NCI-H1105 (cell line): ENCODE results near the gene PRKD2.
A peak's percentile ranks its signal among the peaks of the same experiment; 100 is the strongest.
"Not testable (repeated sequence)": the region's sequence is repeated elsewhere in the genome, so short reads cannot be mapped to it uniquely, and the experiment has no call there.

ENCODE experiments used
- DNase-seq: peaks from one replicate; lab custom pipeline; 2025; lab: John Stamatoyannopoulos, UW

The PRKD2 gene

DNA sequence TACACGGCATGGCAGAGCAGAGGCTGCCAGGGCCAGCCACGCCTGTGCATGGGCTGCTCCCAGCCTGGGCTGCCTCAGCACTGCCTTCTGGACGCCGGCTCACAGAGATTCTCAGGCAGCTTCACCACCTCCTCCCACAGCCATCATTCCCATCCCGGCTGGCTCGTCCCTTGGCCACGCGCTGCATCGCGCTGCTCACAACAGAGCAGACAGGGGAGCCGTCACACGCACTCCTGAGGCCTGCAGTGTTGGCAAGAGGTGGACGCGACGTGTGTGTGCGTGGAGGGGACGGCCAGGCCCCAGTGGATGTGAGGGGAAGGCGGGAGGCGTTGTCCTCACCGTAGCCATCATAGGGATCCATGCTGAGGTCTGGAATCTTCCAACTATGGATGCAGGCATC lies 7.6 kb upstream of the PRKD2 start:
- no peak for DNase-seq

DNA sequence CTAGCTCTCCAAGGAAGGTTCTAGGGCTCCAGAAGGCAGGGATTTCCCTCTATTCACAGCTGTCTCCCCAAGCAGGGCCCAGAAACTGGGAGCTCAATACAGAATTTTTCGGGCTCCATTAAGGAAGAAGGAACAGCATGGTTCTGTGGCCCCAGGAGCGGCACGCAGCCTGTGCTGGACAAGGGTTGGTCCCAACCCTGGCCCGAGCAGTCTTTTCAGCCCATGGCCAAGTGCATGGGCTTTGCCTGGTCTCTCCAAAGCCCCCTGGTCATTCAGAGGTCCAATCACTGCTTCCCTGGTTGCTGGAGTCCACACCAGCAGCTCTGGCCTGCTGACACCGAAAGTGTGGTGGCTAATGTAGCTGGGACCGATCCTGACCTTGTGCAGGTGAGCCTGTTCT lies 6.6 kb upstream of the PRKD2 start:
- no peak for DNase-seq

DNA sequence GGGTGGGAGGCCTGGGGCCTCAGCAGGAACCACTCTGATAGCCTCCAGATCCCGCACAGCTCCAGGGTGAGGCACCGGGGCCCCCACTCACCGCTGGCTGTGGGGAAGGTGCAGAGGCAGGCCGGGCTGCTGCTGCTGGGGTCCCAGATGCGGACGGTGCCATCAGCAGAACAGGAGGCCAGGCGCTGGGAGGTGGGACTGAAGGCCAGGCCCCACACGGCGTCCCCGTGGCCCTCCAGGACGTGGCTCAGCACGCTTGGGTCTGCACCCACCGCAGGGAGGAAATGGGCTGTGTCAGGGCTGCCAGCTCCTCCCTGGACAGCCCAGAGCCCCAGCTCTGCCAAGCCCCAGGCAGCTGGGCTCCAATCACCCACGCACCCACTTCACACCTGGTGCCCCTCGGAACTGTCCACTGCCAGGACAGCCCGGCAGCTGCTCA lies 6.1 kb upstream of the PRKD2 start:
- DNase-seq = no peak

DNA sequence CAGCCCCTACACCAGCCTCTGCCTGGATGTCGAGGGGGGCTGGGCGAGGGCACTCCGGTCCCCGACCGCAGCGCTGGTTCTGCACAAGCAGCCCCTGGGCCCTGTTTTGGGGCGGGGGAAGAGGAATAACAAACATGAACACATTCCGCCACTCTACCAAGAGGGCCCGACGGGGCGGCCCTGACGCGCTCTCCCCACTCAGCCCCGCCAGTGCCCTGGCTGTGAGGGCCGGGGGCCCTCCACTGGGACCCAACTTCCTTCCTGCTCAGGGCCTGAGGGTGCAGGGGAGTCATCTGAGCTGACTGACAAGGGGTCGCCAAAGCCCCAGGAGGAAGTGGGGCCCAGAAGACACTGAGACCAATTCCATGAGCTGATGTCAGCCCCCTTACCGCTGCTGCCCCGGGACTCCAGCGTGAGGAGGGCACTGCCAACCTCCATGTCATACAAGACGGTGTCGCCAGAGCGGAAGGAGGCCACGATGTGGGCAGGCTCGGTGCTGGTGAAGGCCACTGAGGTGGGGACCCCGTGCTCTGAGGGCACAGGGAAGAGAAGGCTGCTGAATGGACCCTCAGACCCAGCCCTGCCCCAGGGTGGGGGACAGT lies 5.6 kb upstream of the PRKD2 start:
- DNase-seq = no peak

DNA sequence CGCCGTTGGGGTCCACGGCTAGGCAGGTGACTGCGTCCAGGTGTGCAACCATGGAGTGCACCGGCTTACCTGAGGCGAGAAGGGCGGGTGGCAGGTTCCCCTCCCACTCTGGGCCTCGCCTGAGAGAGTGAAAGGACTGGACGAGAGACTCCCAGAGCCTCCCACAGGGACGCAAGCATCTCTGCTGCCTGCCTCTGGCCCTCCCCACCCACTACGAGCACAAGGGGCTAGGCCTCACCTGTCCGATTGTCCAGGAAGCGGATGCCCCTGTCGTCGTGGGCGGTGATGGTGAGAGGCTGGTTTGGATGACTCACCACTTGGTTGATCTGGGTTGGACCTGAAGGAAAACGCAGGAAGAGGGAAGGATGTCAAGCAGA lies 5.1 kb upstream of the PRKD2 start:
- DNase-seq = no peak

DNA sequence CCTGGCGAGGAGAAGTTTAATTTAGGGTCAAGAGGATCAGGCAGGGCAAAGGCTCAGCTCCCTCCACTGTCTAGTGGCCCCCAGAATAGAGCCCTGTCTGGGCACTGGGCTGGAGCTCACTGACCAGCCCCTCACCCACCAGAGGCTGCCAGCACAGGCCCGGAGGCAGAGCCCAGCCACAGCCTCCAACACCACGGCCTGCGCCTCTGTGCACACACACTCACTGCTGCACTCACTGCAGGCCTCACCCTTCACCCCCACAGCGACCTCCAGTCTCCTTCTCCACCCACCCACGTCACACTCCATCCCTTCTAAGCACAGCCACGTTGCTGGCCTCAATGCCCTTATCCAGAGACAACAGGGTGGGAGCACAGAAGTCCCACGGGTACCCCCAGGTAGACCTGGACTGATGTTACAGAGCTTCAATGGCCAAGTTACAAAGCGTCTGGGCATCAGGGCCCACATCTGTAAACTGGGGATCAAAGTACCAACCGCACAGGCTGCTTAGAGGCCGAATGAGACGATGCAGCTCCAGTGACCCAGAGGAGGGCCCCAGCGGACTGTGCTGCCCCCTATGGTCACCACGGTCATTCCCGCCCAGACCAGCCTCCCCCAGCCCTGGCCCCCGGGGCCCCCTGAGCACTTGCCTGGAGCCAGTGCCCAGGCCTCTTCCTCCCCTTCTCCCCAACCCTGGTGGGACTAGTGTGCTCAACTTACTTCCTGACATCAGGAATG lies 4.5 kb upstream of the PRKD2 start:
- no peak for DNase-seq

DNA sequence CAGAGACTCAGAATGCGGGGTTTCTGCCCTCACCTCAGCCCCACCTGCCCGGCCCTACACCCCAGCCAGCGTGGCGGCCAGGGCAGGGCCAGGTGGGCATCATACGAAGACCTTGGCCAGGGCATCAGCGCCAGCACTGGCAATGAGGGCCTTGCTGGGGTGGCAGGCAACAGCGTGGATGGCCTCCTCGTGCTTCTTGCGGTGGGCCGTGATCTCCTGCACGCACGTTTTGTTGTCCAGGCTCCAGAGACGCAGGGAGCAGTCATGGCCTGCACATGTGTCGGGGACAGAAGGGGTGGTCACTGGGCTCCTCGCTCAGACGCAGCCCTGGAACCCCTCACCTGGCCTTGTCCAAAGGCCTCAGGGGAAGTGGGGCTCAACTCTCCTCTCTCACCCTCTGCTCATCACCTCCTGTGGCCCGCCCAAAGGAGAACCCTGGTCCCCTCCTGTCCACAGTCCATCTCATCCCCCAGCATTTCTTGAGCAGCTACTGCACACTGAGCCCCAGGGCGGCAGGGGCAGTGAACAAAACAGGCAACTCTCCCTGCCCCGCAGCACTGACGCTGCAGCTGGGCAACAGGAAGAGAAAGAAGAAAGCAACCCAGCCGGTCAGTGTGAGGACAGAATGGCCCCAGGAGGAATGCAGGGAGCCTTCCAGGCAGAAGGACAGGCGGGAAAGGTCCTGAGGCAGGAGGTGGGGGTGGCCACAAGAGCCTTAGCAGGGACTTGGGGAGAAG lies 3.8 kb upstream of the PRKD2 start:
- DNase-seq = no peak

DNA sequence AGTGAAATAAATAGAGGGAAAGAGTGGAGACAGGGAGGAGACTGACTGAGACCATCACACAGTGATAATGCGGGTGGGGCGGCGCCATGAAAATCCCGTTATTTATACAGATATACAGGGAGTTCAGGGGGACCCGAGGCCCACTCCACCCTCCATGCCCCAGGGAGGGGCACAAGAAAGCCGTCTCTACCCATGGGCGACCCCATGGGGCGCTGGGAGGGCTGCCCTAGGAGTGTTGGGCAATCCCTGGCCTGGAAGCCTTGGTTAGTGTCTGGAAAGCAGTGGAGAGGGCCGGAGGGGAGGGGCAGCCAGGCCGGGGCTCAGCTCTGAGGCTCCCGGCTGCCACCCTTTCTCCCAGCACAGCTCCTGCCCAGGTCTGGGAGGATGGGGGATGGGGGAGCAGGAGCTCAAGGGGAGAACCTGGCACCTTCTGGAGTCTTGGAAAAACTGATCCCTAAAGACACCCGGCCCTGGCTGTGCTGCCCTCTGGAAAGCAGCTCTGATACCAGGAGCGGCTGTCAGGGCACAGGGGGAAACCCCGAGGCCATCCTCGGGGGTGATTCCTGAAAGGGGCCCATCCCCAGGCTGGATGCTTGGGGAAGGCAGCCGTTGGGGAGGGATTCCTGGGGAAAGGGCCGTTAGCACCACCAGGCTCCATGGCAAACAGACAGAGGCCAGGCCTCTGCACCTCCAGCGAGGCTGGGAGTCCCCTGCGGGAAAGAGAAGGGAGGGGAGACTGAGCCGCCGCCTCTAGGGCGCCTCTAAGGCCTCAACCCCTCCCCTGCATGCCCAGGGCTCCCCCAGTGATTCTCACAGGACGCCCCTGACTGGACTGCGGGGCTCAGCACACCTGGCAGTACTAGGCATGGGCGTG lies 3.0 kb upstream of the PRKD2 start:
- DNase-seq = no peak

DNA sequence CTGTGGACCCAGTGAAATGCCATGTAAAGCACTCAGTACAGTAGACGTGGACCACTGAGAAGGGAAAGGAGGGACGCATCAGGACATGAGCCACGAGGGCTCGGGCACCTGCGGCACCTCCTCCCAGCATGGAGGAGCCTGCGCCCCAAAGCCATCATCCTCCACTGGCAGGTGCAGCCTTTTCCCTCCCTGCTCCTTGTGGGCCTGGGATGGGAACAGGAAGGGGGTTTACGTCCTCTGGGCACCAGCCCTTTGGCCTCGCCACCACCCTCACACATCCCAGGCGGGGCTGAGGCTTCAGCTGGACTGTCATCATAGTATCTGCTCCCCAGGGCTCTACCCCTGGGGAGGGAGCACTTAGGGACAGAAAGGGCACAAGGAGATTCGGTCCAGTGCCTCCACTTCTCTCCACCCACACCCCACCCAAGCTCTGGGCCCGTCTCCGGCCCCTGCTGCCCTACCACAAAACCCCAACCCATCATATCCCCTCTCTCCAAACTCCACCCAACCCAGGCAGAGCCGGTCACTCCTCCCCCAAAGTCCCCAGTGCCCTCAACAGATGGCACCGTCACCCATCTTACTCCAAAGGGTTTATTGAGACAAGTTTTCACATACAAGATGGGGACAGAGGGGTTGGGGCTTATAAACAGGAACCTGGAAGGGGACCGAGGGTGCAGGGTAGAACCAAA lies 2.2 kb upstream of the PRKD2 start:
- DNase-seq = no peak

DNA sequence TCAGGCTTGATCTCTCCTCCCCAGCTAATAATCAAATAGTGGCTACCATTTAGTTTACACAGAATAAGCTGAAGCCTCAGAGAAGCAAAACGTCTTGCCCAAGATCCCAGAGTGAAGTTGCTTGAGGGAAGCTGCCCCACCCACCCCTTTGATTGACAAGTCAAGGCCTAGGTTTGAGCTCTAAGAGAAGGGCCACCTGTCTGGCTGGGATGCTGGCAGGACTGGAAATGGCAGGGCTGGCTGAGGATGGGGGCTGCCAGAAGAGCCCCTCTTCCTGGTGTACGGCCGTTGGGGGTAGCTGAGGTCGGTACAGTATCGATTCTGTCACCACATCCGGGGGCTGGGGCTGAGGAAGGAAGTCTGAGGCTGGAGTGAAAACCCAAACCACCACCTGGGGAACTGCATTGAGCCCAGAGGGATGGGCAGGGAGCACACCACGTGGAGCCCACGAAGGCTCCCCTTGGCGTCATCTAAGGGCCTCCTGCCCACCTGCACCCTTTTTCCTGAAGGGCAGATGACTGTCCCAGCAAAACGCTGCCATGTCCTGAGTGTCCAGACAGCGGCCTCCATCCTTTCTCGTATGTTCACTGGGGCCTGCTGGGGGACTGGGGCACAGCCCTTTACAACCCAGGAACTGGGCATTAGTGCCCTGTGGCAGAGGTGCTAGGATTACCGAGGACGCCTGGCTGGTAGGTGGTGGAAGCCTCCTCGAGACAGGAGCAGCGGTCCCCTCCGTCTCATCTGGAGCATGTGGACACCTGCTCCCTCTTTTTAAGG lies 1.4 kb upstream of the PRKD2 start:
- no peak for DNase-seq

DNA sequence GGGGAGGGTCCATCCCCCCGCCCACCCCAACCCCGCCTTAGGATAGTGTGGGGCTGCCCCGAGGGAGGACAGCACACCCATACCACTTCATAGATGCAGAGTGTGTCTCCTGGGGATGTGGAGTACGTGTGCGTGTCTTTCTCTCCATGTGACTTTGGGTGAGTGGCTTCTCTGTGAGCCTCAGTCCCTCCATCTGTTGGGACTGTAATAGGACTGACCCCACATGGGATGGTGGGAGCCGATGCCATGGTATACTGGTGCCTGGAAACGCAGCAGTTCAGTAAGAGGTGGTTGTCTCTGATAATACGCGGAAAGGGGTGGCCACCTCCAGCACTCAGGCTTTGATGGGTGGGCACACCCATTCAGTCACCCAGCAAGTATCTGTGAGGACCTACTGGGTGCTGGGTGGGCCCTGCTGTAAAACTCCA lies 816 bp upstream of the PRKD2 start:
- no peak for DNase-seq

DNA sequence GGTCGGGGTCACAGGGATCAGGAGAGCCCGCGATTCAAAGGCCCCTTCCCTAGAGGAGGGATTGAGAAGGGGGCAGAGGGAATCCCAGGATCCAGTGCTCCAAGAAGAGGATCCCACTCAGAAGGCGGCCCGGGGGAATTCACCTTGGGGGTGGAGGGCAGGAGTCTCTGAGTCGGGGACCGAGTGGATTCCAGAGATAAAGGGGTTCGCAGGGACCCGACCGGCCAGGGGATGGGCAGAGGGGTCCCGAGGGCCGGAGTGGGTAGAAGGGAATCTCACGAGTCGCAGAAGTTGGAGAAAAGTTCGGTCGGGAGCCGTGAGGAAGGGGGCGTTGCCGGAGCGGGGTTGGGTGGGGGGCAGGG lies 261 bp downstream of the PRKD2 start:
- DNase-seq = no peak

DNA sequence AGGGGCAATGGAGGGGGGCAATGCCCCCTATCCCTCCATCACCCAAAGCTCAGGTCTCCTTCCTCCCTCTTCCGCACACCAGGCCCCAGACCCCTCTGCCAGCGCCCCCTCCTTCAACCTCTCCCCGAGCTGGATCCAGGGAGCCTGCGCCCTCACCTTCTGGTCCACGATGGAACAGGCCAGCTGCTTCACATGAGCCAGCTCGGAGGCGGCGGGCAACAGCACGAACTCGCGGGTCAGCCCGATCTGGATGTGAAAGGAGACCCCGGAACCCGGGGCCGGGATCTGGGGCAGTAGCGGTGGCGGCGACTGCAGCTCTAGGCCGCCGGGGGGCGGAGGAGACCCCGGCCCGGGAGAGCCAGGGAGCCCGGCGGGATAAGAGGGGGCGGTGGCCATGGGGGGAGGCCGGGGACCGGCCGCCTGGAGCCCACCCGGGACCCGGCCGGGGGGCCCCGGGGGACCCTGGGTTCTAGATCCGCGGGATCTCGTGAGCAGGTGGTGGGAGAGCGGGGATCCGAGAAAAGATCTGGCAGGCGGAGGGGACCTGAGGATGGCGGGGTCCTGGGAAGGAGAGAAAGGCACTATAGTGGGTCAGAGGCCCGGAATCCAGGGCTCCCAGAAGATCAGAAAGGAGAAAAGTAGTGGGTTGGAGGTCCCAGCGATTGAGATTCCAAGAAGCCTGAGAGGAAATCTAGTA lies 791 bp downstream of the PRKD2 start:
- no peak for DNase-seq

DNA sequence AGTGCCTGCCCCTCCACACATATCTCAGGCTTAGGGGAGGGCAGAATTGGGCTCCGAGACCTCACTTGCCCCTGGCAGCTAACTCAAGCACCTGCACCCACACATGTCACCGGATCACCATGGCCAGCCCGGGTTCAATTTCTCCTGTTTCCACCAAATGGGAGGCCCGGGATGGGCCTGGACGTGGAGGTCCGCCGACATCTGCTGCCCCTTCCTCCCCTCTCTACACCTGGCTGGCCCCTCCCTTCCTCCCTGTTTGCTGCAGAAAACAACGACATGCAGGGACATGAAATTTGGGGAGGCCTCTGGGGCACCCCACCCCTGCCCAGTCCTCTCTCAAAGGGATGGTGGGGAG lies 1.3 kb downstream of the PRKD2 start:
- no peak for DNase-seq

DNA sequence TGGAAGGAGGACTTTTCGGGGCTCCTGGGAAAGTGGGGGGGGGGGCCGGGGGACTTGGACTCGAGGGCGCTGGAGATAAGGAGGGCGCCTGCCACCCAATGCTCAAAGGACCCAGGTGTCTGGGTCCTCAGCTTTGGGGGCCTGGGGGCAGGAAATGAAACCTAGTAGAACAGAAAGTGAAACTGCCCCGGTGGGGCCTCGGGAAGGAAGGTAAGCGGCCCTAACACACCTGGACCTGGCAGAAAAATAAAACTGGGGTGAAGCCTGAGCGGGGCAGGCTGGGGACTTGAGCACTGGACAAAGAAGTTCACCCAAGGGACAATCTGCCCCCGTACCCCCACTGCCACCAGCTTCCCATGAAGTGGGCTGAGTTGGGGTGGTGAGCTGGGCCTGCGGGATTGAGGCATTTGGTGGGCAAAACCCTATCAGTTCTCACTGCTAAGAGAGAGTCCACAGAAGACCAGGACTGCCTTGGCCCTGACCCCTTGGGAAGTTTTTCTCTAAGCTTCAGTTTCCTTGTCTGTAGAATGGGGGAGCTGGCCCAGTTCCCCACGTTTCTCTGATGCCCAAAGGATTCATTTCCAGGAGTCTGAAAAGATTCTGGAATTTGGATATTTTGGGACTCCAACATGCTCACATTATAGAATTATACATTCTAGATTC lies 2.3 kb downstream of the PRKD2 start:
- no peak for DNase-seq

DNA sequence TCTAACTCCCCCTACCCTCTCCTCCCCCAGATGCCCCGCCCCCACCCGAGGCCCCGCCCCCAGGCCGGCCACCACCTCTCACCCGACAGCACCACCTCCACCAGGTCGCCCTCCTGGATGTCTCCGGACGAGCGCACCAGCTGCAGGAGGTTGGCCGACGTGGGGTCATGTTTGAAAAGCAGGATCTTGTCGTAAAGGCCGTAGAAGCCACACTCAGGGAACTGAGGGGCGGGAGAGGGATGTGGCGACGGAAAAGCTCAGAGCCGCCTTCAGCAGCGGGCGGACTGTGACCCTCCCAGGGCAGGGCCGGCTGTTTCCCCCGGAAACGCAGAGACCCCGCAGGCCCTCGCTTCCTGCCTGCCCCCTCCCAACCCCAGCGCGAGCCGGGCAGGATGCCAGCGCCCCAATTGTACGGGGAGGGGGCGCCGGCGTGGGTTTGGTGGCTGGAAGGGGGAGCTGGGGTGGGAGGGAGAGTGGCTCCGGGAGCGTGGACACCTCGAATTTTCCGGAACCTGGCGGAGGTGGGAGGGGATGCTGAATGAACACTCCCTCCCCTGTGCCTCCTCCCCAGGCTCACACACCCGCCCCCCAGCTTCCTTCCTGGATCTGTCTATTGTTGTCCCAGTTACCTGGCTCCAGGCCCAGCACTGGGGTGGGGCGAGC lies 3.0 kb downstream of the PRKD2 start:
- DNase-seq = peak; percentile 87

DNA sequence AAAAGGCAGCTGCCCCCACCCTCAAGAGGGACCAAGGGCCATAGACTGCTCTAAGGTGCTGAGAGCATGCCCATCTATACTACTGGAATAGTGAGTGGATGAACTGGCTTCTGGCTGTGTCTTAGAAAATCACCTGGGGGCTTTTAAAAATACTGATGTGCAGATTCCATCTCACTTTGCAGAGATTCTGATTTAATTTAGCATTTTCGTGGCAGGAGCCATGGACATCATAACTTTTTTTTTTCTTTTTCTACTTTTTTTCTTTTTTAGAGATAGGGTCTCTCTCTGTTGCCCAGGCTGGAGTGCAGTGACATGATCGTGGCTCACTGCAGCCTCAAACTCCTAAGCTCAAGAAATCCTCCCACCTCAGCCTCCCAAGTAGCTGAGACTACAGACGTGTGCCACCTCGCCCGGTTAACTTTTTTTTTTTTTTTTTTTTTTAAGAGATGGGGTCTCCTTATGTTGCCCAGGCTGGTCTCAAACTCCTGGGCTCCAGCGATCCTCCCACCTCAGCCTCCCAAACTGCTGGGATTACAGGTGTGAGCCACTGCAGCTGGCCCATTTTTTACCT lies 4.1 kb downstream of the PRKD2 start:
- DNase-seq = not testable (repeated sequence)

DNA sequence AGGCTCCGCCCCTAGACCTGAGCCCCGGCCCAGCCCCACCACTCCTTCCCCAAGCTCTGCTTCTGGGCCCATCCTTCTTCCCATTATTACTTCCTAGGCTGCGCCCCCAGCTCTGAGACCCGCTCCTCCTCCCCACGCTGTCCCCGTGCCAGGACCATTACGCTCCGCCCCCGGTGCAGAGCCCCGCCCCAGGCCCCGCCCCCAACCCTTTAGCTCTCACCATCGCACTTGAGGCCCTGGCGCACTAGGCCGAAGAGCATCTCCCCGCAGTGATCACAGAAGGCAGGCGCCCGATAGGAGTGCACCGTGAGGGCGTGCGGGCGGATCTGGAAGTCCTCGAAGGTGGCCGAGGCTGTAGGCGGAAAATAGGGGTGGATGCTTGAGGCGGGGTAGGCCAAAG lies 6.2 kb downstream of the PRKD2 start:
- no peak for DNase-seq
